Measurements from ENCODE around the gene STIM2.

The STIM2 gene

DNA sequence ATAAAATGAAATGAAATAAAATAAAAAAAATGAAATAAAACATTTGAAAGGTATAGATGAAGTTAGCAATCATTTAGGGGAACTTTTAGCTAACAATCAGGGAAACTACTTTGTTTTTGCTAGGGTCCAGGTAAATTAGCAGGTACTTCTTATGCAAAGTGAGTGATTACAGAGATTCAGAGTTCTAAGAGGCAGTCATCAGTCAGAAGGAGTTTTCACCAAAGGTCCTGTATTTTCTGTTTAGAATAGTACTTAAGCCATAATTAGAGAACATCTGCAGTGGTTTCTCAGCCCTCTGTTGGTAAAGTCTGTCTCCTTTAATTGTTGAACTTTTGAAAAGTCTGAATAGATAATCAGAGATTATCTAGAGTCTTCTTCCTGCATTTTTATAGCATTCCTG lies 50.6 kb downstream of the STIM2 start:
- Histone ChIP-seq H3K9ac (ENCODE audit: low read length) (no peak overlapping the region), H3K36me3 (ENCODE audit: control insufficient read depth, insufficient read depth, low read length, severe bottlenecking) (no peaks in the 10 kb centered on the region), H3K4me1 (ENCODE audit: control insufficient read depth, insufficient read depth, low read length) (peaks cover 4% of the 10 kb centered on the region), H3K27me3 (replicated peaks; ENCODE audit: control insufficient read depth, insufficient read depth, low read length) (no peaks in the 10 kb centered on the region), H3K9me3 (ENCODE audit: control insufficient read depth, low read length) (no peaks in the 10 kb centered on the region), H3K4me3 (ENCODE audit: low read length) (no peak overlapping the region)
- no peak for DNase-seq (ENCODE audit: low read depth)

DNA sequence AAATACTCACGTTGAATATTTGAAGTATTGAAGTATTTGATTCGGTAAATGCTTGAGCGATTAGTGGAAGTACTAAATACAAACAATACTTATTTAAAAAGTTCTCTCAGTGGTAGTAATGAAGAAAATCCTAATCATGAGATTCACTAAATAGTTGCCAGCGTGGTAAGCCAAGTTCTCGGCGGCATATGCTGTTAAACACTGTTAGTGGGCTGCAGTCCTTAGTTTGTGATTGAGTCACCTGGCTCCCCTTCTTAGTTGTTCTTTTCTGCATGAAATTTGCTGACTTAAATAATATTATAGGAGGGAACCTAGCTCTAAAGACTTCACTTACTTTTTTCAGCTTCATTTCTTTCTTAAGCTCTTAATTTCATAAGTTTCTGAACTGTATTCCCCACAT lies 51.4 kb downstream of the STIM2 start:
- H3K4me1 ChIP-seq (ENCODE audit: control insufficient read depth, insufficient read depth, low read length): peaks cover 4% of the 10 kb centered on the region
- H3K27me3 ChIP-seq (replicated peaks; ENCODE audit: control insufficient read depth, insufficient read depth, low read length): no peaks in the 10 kb centered on the region
- no peaks in the 10 kb centered on the region for H3K9me3 ChIP-seq (ENCODE audit: control insufficient read depth, low read length)
- DNase-seq (ENCODE audit: low read depth): no peak
- no peaks in the 10 kb centered on the region for H3K36me3 ChIP-seq (ENCODE audit: control insufficient read depth, insufficient read depth, low read length, severe bottlenecking)
- H3K9ac ChIP-seq (ENCODE audit: low read length): no peak overlapping the region
- H3K4me3 ChIP-seq (ENCODE audit: low read length): no peak overlapping the region

DNA sequence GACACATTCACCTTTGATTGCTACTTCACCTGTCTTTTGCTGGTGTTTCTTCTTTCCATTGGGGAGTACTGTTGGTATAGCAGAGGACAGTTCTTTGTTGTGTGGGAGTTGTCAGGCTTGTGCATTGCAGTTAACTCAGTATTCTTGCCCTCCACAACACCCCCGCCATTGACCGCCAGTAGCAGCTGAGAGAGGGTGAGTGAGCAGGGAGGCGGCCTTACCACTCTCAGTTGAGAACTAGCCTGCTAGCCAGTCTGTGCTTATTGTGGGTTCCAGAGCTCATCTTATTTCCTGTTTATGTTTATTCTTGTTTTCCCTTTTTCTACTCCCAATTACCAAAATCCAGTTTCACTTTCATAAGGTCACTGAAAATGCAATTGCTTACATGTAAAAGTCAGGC lies 52.2 kb downstream of the STIM2 start:
- H3K4me3 ChIP-seq (ENCODE audit: low read length): no peak overlapping the region
- H3K36me3 ChIP-seq (ENCODE audit: control insufficient read depth, insufficient read depth, low read length, severe bottlenecking): no peaks in the 10 kb centered on the region
- no peak overlapping the region for H3K9ac ChIP-seq (ENCODE audit: low read length)
- no peaks in the 10 kb centered on the region for H3K9me3 ChIP-seq (ENCODE audit: control insufficient read depth, low read length)
- H3K4me1 ChIP-seq (ENCODE audit: control insufficient read depth, insufficient read depth, low read length): peaks cover 4% of the 10 kb centered on the region
- DNase-seq (ENCODE audit: low read depth): no peak
- H3K27me3 ChIP-seq (replicated peaks; ENCODE audit: control insufficient read depth, insufficient read depth, low read length): no peaks in the 10 kb centered on the region

DNA sequence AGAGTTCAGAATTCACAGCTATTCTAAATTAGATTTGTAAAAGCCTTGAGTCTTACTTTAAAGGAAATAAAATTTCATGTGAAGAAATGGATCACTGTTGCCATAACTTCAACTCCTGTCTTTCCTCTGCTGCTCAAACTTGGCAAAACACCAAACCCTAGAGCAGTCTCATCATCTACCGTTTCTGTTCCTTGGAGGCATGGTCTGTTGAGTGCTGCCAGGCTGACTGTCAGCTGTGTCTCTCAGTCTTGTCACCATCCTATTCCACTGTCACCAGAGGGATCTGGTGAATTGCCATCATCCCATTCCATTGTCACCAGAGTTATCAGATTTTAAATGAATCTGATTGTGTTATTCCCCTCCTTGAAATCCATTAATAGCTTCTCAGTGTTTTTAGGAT lies 55.6 kb downstream of the STIM2 start:
- H3K27me3 ChIP-seq (replicated peaks; ENCODE audit: control insufficient read depth, insufficient read depth, low read length): no peaks in the 10 kb centered on the region
- no peaks in the 10 kb centered on the region for H3K9me3 ChIP-seq (ENCODE audit: control insufficient read depth, low read length)
- peaks cover 4% of the 10 kb centered on the region for H3K4me1 ChIP-seq (ENCODE audit: control insufficient read depth, insufficient read depth, low read length)
- peak; percentile 9 for DNase-seq (ENCODE audit: low read depth)
- H3K4me3 ChIP-seq (ENCODE audit: low read length): no peak overlapping the region
- H3K9ac ChIP-seq (ENCODE audit: low read length): no peak overlapping the region
- H3K36me3 ChIP-seq (ENCODE audit: control insufficient read depth, insufficient read depth, low read length, severe bottlenecking): peaks cover 1% of the 10 kb centered on the region

DNA sequence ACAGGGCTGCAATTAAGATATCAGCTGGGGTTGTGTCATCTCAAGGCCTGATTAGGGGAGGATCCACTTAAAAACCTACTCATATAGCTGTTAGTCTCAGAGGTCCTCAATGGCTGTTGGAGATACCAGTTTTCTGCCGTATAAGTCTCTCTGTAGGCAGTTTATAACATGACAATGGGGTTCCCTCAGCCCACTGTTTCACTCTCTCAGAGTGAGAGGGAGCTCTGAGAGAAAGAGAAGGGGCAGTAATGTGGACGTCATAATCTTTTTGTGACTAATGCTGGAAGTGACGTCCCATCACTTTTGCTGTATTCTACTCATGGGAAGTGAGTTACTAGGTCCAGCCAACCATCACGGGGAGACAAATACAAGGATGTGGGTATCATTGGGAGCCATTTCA lies 70.3 kb downstream of the STIM2 start:
- Histone ChIP-seq H3K4me1 (ENCODE audit: control insufficient read depth, insufficient read depth, low read length) (no peaks in the 10 kb centered on the region), H3K27me3 (replicated peaks; ENCODE audit: control insufficient read depth, insufficient read depth, low read length) (no peaks in the 10 kb centered on the region), H3K4me3 (ENCODE audit: low read length) (no peak overlapping the region), H3K9me3 (ENCODE audit: control insufficient read depth, low read length) (no peaks in the 10 kb centered on the region), H3K9ac (ENCODE audit: low read length) (no peak overlapping the region), H3K36me3 (ENCODE audit: control insufficient read depth, insufficient read depth, low read length, severe bottlenecking) (no peaks in the 10 kb centered on the region)
- no peak for DNase-seq (ENCODE audit: low read depth)

DNA sequence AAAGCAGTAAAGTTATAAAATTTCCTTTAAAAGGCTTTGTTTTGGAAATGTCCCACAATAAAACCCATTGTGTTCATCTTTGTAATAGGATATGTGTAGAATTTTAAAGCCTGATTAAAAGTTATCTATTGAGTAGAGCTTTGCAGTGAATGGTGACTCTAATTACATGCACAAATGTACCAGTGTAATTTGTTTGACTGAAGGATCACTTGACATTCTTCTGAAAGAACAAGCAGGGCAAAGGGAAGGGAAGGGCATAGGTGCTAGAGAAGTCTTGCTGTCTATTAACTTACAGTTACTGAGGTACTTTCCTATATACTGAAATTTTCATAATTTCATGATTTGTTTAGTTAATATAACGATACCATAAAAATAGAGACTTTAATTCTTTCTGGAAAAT lies 70.8 kb downstream of the STIM2 start:
- H3K9ac ChIP-seq (ENCODE audit: low read length): no peak overlapping the region
- peaks cover 4% of the 10 kb centered on the region for H3K4me1 ChIP-seq (ENCODE audit: control insufficient read depth, insufficient read depth, low read length)
- no peaks in the 10 kb centered on the region for H3K9me3 ChIP-seq (ENCODE audit: control insufficient read depth, low read length)
- no peak overlapping the region for H3K4me3 ChIP-seq (ENCODE audit: low read length)
- DNase-seq (ENCODE audit: low read depth): no peak
- no peaks in the 10 kb centered on the region for H3K27me3 ChIP-seq (replicated peaks; ENCODE audit: control insufficient read depth, insufficient read depth, low read length)
- no peaks in the 10 kb centered on the region for H3K36me3 ChIP-seq (ENCODE audit: control insufficient read depth, insufficient read depth, low read length, severe bottlenecking)

DNA sequence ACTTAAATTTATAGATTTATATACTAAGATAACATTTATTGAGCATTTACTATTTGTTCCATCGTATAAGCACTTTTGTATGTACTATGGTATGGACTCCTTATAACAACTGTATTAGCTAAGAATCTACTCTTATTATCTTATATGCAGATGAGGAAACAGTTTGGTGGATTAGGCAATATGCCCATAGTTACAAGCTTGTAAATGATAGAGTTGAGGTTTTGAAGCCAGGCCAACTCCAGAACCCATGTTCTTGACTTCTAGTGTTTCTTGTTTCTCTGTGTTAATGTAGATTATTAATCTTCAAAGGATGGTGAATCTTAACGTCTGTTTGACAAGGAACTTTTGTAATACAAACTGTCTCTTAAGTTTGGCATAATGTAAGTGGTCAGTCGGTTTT lies 71.3 kb downstream of the STIM2 start:
- no peak overlapping the region for H3K4me3 ChIP-seq (ENCODE audit: low read length)
- DNase-seq (ENCODE audit: low read depth): no peak
- H3K9me3 ChIP-seq (ENCODE audit: control insufficient read depth, low read length): no peaks in the 10 kb centered on the region
- no peaks in the 10 kb centered on the region for H3K27me3 ChIP-seq (replicated peaks; ENCODE audit: control insufficient read depth, insufficient read depth, low read length)
- no peaks in the 10 kb centered on the region for H3K36me3 ChIP-seq (ENCODE audit: control insufficient read depth, insufficient read depth, low read length, severe bottlenecking)
- peaks cover 4% of the 10 kb centered on the region for H3K4me1 ChIP-seq (ENCODE audit: control insufficient read depth, insufficient read depth, low read length)
- H3K9ac ChIP-seq (ENCODE audit: low read length): no peak overlapping the region

DNA sequence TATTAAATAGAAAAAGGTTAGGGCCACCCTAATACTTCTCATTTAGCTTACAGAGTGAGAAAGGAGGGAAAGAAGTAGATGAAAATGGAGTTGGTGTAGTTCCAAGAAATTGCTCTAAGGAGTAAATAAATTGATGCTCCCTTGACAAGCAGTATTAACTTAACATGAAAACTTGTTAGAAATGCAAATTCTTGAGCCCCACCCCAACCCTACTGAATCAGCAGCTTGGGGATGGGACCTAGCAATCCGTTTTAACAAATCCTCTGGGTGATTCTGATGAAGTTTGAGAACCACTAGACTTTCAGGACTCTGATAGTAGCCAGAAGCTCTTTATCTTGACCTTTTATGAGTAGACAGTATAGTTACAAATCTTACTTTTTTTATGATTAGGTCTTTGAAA lies 74.8 kb downstream of the STIM2 start:
- DNase-seq (ENCODE audit: low read depth): no peak
- Histone ChIP-seq H3K36me3 (ENCODE audit: control insufficient read depth, insufficient read depth, low read length, severe bottlenecking) (no peaks in the 10 kb centered on the region), H3K27me3 (replicated peaks; ENCODE audit: control insufficient read depth, insufficient read depth, low read length) (no peaks in the 10 kb centered on the region), H3K9ac (ENCODE audit: low read length) (no peak overlapping the region), H3K9me3 (ENCODE audit: control insufficient read depth, low read length) (no peaks in the 10 kb centered on the region), H3K4me3 (ENCODE audit: low read length) (no peak overlapping the region), H3K4me1 (ENCODE audit: control insufficient read depth, insufficient read depth, low read length) (peaks cover 4% of the 10 kb centered on the region)

DNA sequence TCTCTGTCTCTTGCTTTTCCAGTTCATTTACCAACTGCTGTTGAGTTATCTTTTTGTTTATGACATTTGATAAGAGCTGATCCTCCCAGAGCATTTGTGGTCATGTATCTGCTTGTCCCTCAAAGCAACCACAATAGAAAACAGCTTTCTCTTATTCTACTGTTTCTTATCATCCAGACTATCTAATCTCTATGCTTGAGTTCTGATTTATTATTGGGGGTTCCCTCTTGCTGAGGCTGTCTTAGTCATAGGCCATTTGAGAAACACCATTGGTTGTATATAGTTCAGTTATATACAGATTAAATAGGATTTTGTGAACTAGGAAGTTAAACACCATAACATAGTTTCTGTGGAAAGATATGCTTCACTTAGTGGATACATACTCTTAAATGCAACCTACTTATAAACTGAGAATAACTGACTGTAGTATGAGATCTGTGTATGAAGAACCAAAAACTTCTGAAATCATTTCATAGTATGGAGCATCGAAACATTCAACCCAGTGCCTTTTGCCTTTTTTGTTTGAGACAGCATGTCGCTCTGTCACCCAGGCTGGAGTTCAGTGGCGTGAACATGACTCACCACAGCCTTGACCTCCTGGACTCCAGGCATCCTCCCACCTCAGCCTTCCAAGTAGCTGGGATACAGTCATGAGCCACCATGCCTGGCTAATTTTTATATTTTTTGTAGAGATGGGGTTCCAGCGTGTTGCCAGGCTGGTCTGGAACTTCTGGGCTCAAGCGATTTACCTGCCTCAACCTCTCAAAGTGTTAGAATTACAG lies 75.8 kb downstream of the STIM2 start:
- Histone ChIP-seq H3K36me3 (ENCODE audit: control insufficient read depth, insufficient read depth, low read length, severe bottlenecking) (no peaks in the 10 kb centered on the region), H3K4me3 (ENCODE audit: low read length) (no peak overlapping the region), H3K9ac (ENCODE audit: low read length) (no peak overlapping the region), H3K9me3 (ENCODE audit: control insufficient read depth, low read length) (no peaks in the 10 kb centered on the region), H3K4me1 (ENCODE audit: control insufficient read depth, insufficient read depth, low read length) (peaks cover 4% of the 10 kb centered on the region), H3K27me3 (replicated peaks; ENCODE audit: control insufficient read depth, insufficient read depth, low read length) (no peaks in the 10 kb centered on the region)
- no peak for DNase-seq (ENCODE audit: low read depth)

DNA sequence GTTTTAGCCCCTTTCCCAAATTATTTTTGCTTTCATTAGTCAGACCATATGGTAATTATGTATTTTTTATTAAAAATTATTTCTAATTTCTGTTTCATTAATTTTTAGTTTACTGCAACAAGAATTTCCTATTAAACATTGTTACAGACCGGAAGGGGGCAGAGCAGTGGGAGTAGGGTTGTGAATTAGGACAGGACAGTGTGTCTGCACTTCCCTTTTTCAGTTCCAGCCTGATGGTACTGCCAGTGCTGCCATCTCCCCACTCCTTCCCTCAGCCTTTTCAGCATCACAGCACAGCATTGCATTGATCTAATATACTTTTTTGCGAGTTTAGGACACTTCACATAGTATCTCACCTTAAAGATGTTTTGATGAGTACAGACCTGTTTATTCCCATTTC lies 76.5 kb downstream of the STIM2 start:
- Histone ChIP-seq H3K9ac (ENCODE audit: low read length) (no peak overlapping the region), H3K4me3 (ENCODE audit: low read length) (no peak overlapping the region), H3K4me1 (ENCODE audit: control insufficient read depth, insufficient read depth, low read length) (peaks cover 4% of the 10 kb centered on the region), H3K27me3 (replicated peaks; ENCODE audit: control insufficient read depth, insufficient read depth, low read length) (no peaks in the 10 kb centered on the region), H3K36me3 (ENCODE audit: control insufficient read depth, insufficient read depth, low read length, severe bottlenecking) (no peaks in the 10 kb centered on the region), H3K9me3 (ENCODE audit: control insufficient read depth, low read length) (no peaks in the 10 kb centered on the region)
- no peak for DNase-seq (ENCODE audit: low read depth)

DNA sequence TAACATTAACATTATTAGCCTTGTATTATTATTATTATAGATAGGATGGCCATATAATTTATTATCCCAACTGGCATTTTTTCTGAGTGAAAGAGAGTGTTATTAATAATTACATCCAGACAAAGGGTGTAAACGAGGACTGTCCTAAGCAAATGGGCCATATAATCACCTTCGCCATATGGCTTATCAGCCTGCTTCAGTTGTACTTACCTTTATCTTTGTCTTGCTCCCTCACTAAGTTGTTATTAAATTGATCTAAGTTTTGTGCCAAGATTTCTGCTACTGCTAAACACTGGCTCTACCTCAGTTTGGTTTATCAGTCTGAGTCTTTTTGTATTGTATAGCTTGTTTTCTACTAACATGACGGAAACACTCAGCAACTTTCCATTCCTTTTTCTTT lies 76.9 kb downstream of the STIM2 start:
- H3K9ac ChIP-seq (ENCODE audit: low read length): no peak overlapping the region
- H3K4me3 ChIP-seq (ENCODE audit: low read length): no peak overlapping the region
- no peak for DNase-seq (ENCODE audit: low read depth)
- no peaks in the 10 kb centered on the region for H3K9me3 ChIP-seq (ENCODE audit: control insufficient read depth, low read length)
- no peaks in the 10 kb centered on the region for H3K27me3 ChIP-seq (replicated peaks; ENCODE audit: control insufficient read depth, insufficient read depth, low read length)
- H3K36me3 ChIP-seq (ENCODE audit: control insufficient read depth, insufficient read depth, low read length, severe bottlenecking): no peaks in the 10 kb centered on the region
- H3K4me1 ChIP-seq (ENCODE audit: control insufficient read depth, insufficient read depth, low read length): peaks cover 4% of the 10 kb centered on the region

DNA sequence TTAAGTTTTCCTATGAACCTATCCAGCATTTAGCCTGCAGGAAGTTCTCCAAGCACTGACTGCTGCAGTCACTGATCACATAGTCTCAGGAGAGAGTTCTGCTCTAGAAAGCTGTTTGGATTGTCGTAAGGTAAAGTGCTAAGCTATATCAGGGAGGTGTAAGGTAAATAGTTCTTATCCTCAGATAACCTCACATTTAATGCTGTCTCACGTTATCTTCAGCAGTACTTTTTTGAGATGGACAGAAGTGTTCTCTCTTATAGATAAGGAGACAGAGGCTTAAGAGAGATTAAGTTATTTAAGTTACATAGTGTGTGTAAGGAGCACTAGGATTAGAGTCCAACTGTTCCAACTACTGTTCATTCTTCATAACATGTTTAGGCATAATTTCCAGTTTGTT lies 77.9 kb downstream of the STIM2 start:
- no peaks in the 10 kb centered on the region for H3K36me3 ChIP-seq (ENCODE audit: control insufficient read depth, insufficient read depth, low read length, severe bottlenecking)
- DNase-seq (ENCODE audit: low read depth): no peak
- H3K4me3 ChIP-seq (ENCODE audit: low read length): no peak overlapping the region
- H3K9ac ChIP-seq (ENCODE audit: low read length): no peak overlapping the region
- H3K27me3 ChIP-seq (replicated peaks; ENCODE audit: control insufficient read depth, insufficient read depth, low read length): no peaks in the 10 kb centered on the region
- H3K9me3 ChIP-seq (ENCODE audit: control insufficient read depth, low read length): no peaks in the 10 kb centered on the region
- peaks cover 4% of the 10 kb centered on the region for H3K4me1 ChIP-seq (ENCODE audit: control insufficient read depth, insufficient read depth, low read length)

Data from adipocyte (in vitro differentiated cells).